Occipital lobe (tissue), 2 donors: Measurements from ENCODE around the gene DUSP5. TPM values are rescaled to one million over a fixed set of nuclear protein-coding genes. Genes with fewer than 3 reads are reported as not detected.
"Not testable (repeated sequence)": the region's sequence is repeated elsewhere in the genome, so short reads cannot be mapped to it uniquely, and the experiment has no call there.

Experiments used
- DNase-seq: peaks from one replicate; lab custom pipeline; 2025; lab: John Stamatoyannopoulos, UW
- total RNA-seq: library from RNA; depleted of rRNA; stranded (reverse); fragments of >200 nt; gene quantifications from one replicate; pipeline ENCODE4 v1.2.3, GENCODE V29; 2014

The DUSP5 gene
- 4.7 TPM for total RNA-seq

- DNase-seq = peak; percentile 89
Observed at GRCh38 chr10:110497438-110498086, at the start of gene DUSP5. DUSP5 (plus strand) TSS chr10:110497907; CDS start chr10:110498122, 215 bp downstream.

- no peak for DNase-seq
Observed at GRCh38 chr10:110448682-110449418, 48.9 kb upstream of the DUSP5 start.

GRCh38 chr10:110455446-110455845 lies 42.3 kb upstream of the DUSP5 start:
- no peak for DNase-seq

- DNase-seq = no peak
Observed at GRCh38 chr10:110456046-110456445, 41.7 kb upstream of the DUSP5 start.

GRCh38 chr10:110456523-110457091 lies 41.1 kb upstream of the DUSP5 start:
- no peak for DNase-seq

- no peak for DNase-seq
Observed at GRCh38 chr10:110457851-110458250, 39.9 kb upstream of the DUSP5 start.

- no peak for DNase-seq
Observed at GRCh38 chr10:110458266-110458920, 39.3 kb upstream of the DUSP5 start.

GRCh38 chr10:110459600-110459999 lies 38.1 kb upstream of the DUSP5 start:
- no peak for DNase-seq

GRCh38 chr10:110460111-110460809 lies 37.4 kb upstream of the DUSP5 start:
- no peak for DNase-seq

GRCh38 chr10:110461088-110461487 lies 36.6 kb upstream of the DUSP5 start:
- DNase-seq = no peak

- no peak for DNase-seq
Observed at GRCh38 chr10:110461530-110461929, 36.2 kb upstream of the DUSP5 start.

GRCh38 chr10:110462166-110463095 lies 35.3 kb upstream of the DUSP5 start:
- no peak for DNase-seq

GRCh38 chr10:110468258-110468657 lies 29.4 kb upstream of the DUSP5 start:
- DNase-seq = not testable (repeated sequence)

GRCh38 chr10:110470541-110470940 lies 27.2 kb upstream of the DUSP5 start:
- not testable (repeated sequence) for DNase-seq

- DNase-seq = no peak
Observed at GRCh38 chr10:110471566-110472139, 26.1 kb upstream of the DUSP5 start.

GRCh38 chr10:110474017-110474416 lies 23.7 kb upstream of the DUSP5 start:
- DNase-seq = no peak

GRCh38 chr10:110474826-110475225 lies 22.9 kb upstream of the DUSP5 start:
- no peak for DNase-seq

GRCh38 chr10:110475722-110476515 lies 21.8 kb upstream of the DUSP5 start:
- no peak for DNase-seq

GRCh38 chr10:110479710-110480109 lies 18.0 kb upstream of the DUSP5 start:
- DNase-seq = no peak
